ENCODE results near the gene PALS2.

- TF ChIP-seq, protein P1, sequence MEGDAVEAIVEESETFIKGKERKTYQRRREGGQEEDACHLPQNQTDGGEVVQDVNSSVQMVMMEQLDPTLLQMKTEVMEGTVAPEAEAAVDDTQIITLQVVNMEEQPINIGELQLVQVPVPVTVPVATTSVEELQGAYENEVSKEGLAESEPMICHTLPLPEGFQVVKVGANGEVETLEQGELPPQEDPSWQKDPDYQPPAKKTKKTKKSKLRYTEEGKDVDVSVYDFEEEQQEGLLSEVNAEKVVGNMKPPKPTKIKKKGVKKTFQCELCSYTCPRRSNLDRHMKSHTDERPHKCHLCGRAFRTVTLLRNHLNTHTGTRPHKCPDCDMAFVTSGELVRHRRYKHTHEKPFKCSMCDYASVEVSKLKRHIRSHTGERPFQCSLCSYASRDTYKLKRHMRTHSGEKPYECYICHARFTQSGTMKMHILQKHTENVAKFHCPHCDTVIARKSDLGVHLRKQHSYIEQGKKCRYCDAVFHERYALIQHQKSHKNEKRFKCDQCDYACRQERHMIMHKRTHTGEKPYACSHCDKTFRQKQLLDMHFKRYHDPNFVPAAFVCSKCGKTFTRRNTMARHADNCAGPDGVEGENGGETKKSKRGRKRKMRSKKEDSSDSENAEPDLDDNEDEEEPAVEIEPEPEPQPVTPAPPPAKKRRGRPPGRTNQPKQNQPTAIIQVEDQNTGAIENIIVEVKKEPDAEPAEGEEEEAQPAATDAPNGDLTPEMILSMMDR (IDR thresholded peaks at IDR 0.05): peak in 3 of 4 experiments; percentile 33 to 44 (median 44)
- no peak for TF ChIP-seq POLR2A (IDR thresholded peaks at IDR 0.05)
Measured at GRCh38 chr7:24576171-24577025, 3.1 kb downstream of the PALS2 start.

Measured in sigmoid colon (tissue), 3 donors.